HTR-8/SVneo (cell line): ENCODE results near the gene SORBS1.

ENCODE experiments used
- DNase-seq: peaks from one replicate; pipeline ENCODE4 v3.0.0; 2011; ENCODE audit warnings: low spot score, mixed read lengths; ENCODE audit not compliant: insufficient read length
- FAIRE-seq: peaks from 2 replicates; lab custom pipeline; 2011; peaks lifted over from hg19 to GRCh38; lab: Jason Lieb, UNC

The SORBS1 gene

GRCh38 chr10:95337423-95338160 lies 223.6 kb downstream of the SORBS1 start:
- no peak for DNase-seq
- no peak for FAIRE-seq

DNA sequence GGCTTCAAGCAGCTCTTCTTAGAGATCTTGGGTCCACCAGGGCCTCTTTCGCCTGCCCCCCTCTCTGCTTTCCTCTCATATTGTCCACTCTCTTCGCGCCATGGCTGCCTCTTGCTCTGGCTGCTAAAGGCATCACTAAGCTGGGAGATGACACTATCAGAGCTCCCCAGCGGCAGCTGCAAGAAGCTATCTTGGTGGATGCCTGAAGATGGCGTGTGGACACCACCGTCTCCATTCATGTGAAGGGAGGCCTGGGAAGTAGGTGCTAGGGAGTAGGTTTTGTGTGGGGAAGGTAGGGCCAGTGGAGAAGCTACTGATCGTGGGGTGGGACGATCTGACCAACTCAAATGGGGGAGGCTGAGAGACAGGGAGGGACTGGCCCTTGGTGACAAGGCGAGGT lies 224.5 kb downstream of the SORBS1 start:
- DNase-seq (no peak), FAIRE-seq (no peak)

DNA sequence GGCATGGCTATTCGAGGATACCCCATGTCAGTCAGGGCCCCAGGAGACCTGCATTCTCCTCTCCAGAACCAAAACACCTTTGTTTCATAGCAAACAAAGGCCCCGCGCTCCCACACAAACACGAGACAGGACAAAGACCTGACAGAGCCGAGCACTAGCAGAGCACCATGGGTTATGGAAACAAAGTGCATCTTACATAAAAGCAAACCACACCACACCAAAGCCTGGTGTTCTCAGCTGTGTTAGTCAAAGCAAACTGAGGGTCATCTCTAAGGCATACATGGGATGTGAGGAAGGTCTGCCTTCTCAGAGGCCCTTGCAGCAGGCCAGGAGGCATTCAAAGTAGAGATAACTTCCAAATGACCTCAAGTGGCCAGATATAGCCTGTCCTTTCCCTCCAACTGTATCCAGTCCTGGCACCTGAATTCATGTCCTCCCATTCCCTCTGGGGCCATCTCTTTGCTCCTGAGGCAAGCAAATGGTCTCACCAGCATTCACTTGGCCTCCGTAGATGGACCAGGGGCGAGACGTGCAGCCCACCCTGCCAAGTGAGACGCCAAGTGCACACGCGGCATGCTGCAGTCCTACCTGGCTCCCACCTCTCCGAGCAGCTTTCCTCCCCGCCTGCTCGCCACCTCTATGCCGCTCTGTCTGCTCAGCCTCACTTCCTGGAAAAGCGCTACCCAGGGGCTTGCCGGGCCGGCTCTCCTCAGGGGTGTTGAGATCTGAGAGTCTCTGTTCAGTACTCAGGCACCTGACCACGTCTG lies 225.1 kb downstream of the SORBS1 start:
- DNase-seq (no peak), FAIRE-seq (no peak)

DNA sequence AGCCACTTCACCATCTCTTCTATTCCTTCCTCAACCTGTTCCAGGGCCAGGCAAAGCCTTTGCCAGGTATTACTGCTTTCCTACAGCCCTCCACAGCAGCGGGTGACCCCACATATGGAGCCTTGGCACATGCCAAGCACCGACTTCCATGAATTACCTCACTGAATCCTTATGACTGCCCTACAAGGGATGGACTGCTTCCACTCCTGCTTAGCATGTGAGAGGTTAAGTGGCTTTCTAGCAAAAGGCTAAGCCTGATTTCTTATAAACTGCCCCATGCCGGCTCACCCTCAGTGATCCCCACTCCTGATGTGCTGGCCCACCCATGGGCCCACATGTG lies 226.4 kb downstream of the SORBS1 start:
- DNase-seq (no peak), FAIRE-seq (peak; percentile 4)

- FAIRE-seq = peak; percentile 78
- peak; percentile 77 for DNase-seq
Observed at GRCh38 chr10:95333997-95334804, 227.0 kb downstream of the SORBS1 start.

- FAIRE-seq (no peak), DNase-seq (no peak)
Observed at GRCh38 chr10:95332666-95333249, 228.4 kb downstream of the SORBS1 start.

DNA sequence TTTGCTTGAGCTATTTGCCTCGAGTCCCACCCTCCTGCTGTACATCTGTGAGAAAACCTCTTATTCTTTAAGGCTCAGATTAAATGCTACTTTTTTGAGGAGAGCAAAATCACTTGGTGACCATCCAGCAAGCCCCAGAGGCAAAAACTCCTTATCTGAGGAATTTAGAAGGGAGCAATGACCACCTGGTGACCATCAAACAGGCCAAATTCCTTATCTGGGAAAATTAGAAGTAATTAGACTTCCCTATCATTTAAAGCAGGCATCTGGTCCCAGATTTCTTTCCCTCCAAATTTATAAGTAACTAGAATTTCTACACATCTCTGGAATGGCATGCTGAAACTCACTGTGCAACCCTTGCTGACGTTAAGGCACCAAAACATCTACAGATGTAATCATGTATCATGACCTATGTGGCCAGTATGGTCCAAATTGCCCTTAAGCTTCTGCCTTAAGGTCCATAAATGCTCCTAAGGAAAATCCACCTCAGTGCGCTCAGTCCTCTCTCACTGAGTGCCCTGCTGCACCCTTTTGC lies 229.5 kb downstream of the SORBS1 start:
- FAIRE-seq (no peak), DNase-seq (no peak)

GRCh38 chr10:95330966-95331453 lies 230.2 kb downstream of the SORBS1 start:
- FAIRE-seq (no peak), DNase-seq (no peak)

DNA sequence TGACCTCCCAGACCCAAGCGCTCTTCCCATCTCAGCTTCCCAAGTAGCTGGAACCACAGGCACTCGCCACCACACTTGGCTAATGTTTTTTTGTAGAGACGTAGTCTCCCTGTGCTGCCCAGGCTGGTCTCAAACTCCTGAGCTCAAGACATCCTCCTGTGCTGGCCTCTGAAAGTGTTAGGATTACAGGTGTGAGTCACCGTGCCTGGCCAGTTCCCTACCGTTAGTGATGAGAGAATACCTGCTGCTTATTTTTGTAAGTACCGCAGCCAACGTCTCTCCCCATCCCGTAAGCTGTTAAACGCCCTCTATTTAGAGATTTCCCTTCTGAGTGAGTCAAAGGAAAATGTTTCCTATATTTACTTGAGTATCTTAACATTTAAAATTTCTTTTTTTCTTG lies 231.9 kb downstream of the SORBS1 start:
- DNase-seq = no peak
- no peak for FAIRE-seq

DNA sequence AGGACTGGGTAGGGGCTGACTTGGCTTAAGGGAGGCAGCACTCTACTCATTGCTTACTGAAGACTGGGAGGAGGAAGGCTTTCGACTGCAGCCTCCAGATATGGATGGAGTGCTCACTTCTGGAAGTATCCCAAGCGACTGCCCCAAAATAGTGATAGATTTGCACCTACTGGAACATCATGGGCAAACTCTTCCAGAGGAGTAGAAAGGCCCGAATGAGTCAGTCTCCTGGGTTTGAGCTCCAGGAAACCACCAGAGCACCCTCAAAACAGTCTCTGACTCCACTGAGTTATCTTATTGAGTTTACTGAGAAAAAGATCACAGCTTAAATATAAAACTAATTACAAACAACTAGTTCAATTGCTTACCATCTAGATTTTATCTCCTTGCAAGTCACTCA lies 233.2 kb downstream of the SORBS1 start:
- DNase-seq (no peak), FAIRE-seq (no peak)

GRCh38 chr10:95327367-95327766 lies 233.8 kb downstream of the SORBS1 start:
- no peak for FAIRE-seq
- no peak for DNase-seq

GRCh38 chr10:95326396-95326795 lies 234.8 kb downstream of the SORBS1 start:
- FAIRE-seq (no peak), DNase-seq (no peak)

DNA sequence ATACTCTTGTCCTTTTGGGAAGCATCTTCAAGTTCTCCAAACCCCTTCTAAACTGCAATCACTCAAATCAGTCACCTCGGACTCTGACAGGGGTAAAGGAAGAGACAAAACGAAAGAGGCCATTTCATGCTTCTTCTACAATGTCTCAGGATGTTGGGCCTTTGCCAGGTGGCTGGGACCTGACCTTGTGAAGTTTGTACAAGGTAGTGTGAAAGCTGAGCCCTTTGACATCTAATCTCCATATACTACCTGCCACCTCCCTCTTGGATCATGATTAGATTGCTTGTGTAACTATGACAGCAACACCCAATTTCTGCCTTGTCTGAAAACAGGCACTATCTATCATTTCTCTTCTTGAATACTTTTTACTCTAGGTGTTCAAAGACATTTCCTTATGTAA lies 235.3 kb downstream of the SORBS1 start:
- no peak for DNase-seq
- FAIRE-seq = no peak

DNA sequence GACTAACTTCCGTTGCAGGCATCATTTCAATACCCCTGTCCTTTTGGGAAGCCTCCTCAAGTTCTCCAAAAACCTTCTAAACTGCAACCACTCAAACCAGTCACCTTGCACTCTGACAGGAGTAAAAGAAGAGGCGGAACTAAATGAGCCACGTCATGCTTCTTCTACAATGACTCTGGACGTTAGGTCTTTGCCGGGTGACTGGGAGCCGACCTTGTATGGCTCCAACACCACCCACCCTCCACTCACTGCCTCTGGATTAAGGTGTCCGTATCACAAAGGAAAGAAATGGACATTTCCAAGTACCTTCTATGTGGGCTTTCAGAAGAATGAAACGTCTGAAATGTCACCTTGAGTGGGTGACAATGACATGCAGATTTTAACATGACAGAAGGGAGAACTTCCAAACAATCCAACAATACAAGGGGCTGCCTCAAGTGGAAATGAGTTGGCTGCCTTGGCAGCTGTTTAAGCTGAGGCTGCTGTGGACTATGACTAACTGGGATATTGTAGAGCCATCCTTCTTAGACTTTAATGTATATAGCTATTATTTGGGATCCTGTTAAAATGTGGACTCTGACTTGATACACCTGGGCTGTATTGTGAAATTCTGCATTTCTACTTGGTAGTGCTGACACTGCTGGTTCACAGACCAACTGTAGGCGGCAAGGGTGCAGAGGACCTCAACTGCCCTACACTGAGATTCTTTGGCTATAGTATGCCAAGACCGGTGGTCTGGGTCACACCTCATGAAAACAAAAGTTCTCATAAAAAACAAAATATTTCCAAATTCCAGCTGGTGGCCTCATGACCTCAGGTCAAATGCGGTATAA lies 236.5 kb downstream of the SORBS1 start:
- DNase-seq (no peak), FAIRE-seq (no peak)

GRCh38 chr10:95321554-95322301 lies 239.4 kb downstream of the SORBS1 start:
- FAIRE-seq = no peak

GRCh38 chr10:95319239-95319638 lies 241.9 kb downstream of the SORBS1 start:
- no peak for FAIRE-seq
- DNase-seq = no peak

More at GRCh38 chr10:95321554-95322301, 239.4 kb downstream of the SORBS1 start:
- DNase-seq = peak; percentile 52

- no peak for FAIRE-seq
Observed at GRCh38 chr10:95315509-95315908, 245.7 kb downstream of the SORBS1 start.

DNA sequence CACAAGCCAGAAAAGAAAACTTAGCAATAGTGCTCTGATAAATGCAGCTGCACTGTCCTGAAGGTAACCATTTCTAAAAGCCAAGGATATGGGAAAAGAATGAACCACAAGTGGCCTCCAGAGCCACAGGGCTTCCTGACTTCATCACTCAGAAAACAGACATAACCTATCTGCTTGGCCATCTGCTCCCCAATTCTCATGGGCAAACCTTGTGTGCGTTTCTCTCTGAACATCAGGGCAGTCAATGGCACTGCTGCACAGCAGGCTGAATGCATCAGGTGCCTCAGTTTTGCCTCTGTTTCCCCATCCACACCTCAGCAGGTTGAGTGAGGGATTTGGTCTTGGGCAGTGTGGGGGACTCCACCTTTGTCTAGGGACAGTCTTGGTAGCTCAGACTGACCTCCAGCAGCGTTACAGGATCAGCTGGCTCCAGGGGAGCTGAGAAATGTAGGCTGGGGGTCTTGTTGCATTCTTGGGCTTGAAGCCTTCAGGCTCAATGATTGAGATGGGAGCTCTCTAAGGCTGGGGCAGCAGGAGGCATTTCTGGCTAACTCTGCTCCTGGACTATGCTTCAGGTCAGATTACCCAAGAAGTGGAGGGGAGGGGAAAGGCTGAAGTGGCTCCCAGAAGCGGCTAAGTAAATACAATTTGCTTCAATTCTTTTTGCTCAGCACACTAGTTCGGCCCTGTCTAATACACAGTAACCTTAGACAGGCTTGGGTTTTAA lies 246.8 kb downstream of the SORBS1 start:
- FAIRE-seq = no peak
- DNase-seq = no peak

More at GRCh38 chr10:95315509-95315908, 245.7 kb downstream of the SORBS1 start:
- DNase-seq = no peak
